Kidney tubule cell (primary cell): ENCODE data around the gene NEK11.

Experiments
- DNase-seq: peaks from one replicate; pipeline ENCODE4 v3.0.0-alpha.2; 2018; ENCODE audit warnings: low spot score

NEK11 gene

GRCh38 chr3:131026321-131027151, at the start of gene NEK11, which contains the start of gene ASTE1:
TSS of gene NEK11 (plus strand) at chr3:131026877. CDS start at chr3:131029709, 2,832 bp downstream.
TSS of gene ASTE1 (minus strand) at chr3:131026825. CDS start at chr3:131025306, 1,519 bp downstream.
- DNase-seq = peak; percentile 92

- no peak for DNase-seq
These were observed 47.6 kb upstream of the NEK11 start for GRCh38 chr3:130979117-130979516.

GRCh38 chr3:130981469-130981868, 45.2 kb upstream of the NEK11 start:
- DNase-seq = no peak

- DNase-seq = peak; percentile 12
These were observed 36.4 kb upstream of the NEK11 start for GRCh38 chr3:130990282-130990681.

GRCh38 chr3:130991126-130991525, 35.6 kb upstream of the NEK11 start:
- DNase-seq = no peak

- no peak for DNase-seq
These were observed 34.3 kb upstream of the NEK11 start for GRCh38 chr3:130992344-130992743.

GRCh38 chr3:130997289-130997688, 29.4 kb upstream of the NEK11 start:
- no peak for DNase-seq

GRCh38 chr3:131001071-131001470, 25.6 kb upstream of the NEK11 start:
- no peak for DNase-seq

- DNase-seq = no peak
These were observed 22.1 kb upstream of the NEK11 start for GRCh38 chr3:131004603-131005002.

- DNase-seq = no peak
These were observed 19.4 kb upstream of the NEK11 start for GRCh38 chr3:131007256-131007655.

- DNase-seq = no peak
These were observed 18.9 kb upstream of the NEK11 start for GRCh38 chr3:131007782-131008181.

- no peak for DNase-seq
These were observed 18.4 kb upstream of the NEK11 start for GRCh38 chr3:131008326-131008725.

GRCh38 chr3:131009698-131010097, 17.0 kb upstream of the NEK11 start:
- DNase-seq = no peak

- no peak for DNase-seq
These were observed 7.7 kb upstream of the NEK11 start for GRCh38 chr3:131018970-131019369.

- no peak for DNase-seq
These were observed 6.5 kb upstream of the NEK11 start for GRCh38 chr3:131020122-131020693.

GRCh38 chr3:131025539-131025938, 1.1 kb upstream of the NEK11 start:
- no peak for DNase-seq

GRCh38 chr3:131028844-131029243, 2.2 kb downstream of the NEK11 start:
- DNase-seq = no peak

GRCh38 chr3:131031660-131032059, 5.0 kb downstream of the NEK11 start:
- no peak for DNase-seq

GRCh38 chr3:131033480-131034080, 6.9 kb downstream of the NEK11 start:
- peak; percentile 55 for DNase-seq

- DNase-seq = peak; percentile 54
These were observed 9.6 kb downstream of the NEK11 start for GRCh38 chr3:131036200-131036816.

GRCh38 chr3:131036986-131037385, 10.3 kb downstream of the NEK11 start:
- no peak for DNase-seq

GRCh38 chr3:131038326-131038725, 11.6 kb downstream of the NEK11 start:
- DNase-seq = no peak
